ENCODE measurements around the gene CLIP2. TPM values are rescaled to one million over a fixed set of nuclear protein-coding genes. Genes with fewer than 3 reads are reported as not detected.
"Not testable (repeated sequence)": the region's sequence is repeated elsewhere in the genome, so short reads cannot be mapped to it uniquely, and the experiment has no call there.

Gene CLIP2
- total RNA-seq: 24.3 TPM

DNA sequence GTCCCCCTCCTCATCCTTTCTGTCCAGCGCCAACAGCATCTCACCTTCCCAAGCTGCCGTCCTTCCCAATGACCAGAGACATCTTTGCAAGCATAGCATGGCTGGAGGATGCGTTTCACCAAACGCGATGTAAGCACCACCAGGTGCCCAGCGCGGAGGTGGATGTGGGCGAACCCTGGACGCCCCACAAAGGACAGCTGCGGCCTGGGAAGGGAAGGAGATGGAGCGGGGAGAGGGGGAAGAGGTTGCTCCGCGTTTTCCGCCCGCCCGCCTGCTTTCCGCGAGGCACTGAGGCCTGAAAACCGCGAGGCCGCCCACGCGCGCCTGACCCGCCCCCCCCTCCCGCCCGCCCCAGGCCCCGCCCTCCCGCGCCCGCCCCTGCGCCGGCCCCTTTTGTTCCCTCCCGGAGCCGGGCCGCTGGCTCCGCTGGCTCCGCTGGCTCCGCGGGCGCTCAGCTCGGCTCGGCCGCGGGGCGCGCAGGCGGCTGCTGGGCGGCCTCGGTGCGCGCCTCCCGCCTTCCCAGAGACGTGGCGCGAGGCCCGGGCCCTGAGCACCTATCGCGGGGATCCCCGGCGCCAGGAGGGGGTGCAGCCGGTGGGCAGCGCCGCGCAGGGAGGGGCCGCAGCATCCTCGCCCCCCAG lies at the start of gene CLIP2:
CLIP2 (plus strand) TSS at position 390 of the 641 bp plus-strand sequence. CDS start 28,140 bp downstream, outside the sequence.
- Histone ChIP-seq H3K4me1 (peaks cover 44% of the 10 kb centered on the region), H3K27me3 (no peaks in the 10 kb centered on the region), H3K9me3 (no peaks in the 10 kb centered on the region), H3K36me3 (no peaks in the 10 kb centered on the region), H3K4me3 (peak within 1 kb of the TSS; percentile 83 to 92), H3K27ac (peak within 1 kb of the TSS; percentile 89)
- intact Hi-C loops (cut with DNase I): no loop called here
- TF ChIP-seq POLR2A (IDR thresholded peaks at IDR 0.05): peak in 1 of 2 donors; percentile 62
- TF ChIP-seq, protein P1, sequence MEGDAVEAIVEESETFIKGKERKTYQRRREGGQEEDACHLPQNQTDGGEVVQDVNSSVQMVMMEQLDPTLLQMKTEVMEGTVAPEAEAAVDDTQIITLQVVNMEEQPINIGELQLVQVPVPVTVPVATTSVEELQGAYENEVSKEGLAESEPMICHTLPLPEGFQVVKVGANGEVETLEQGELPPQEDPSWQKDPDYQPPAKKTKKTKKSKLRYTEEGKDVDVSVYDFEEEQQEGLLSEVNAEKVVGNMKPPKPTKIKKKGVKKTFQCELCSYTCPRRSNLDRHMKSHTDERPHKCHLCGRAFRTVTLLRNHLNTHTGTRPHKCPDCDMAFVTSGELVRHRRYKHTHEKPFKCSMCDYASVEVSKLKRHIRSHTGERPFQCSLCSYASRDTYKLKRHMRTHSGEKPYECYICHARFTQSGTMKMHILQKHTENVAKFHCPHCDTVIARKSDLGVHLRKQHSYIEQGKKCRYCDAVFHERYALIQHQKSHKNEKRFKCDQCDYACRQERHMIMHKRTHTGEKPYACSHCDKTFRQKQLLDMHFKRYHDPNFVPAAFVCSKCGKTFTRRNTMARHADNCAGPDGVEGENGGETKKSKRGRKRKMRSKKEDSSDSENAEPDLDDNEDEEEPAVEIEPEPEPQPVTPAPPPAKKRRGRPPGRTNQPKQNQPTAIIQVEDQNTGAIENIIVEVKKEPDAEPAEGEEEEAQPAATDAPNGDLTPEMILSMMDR (IDR thresholded peaks at IDR 0.05): no peak
- DNase-seq (ENCODE audit: extremely low spot score in 2 of 2): no peak

DNA sequence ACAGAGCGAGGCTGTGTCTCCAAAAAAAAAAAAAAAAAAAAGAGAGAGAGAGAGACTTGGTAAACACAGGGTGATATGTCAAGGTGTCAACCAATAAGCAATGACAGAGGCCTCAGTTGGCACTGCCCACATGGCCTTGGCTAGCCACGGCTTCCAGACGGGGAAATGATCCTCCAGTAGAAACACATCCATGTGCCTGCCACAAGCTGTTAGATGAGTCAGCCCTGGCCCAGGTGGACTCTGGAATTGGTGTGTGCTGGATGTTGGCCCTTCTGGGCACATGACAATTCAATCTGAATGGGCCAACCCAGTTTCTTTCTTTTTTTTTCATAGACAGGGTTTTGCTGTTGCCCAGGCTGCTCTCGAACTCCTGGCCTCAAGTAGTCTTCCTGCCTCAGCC lies 48.7 kb upstream of the CLIP2 start:
- Histone ChIP-seq H3K27me3 (no peaks in the 10 kb centered on the region), H3K36me3 (peaks cover 0 to 78% of the 10 kb centered on the region in 2 donors), H3K27ac (no peak overlapping the region), H3K4me1 (peaks cover 6% of the 10 kb centered on the region), H3K4me3 (no peak overlapping the region), H3K9me3 (no peaks in the 10 kb centered on the region)
- no peak for DNase-seq (ENCODE audit: extremely low spot score in 2 of 2)
- intact Hi-C loops (cut with DNase I): no loop called here
- TF ChIP-seq POLR2A (IDR thresholded peaks at IDR 0.05): no peak
- TF ChIP-seq, protein P1 (IDR thresholded peaks at IDR 0.05): no peak
- no peak for TF ChIP-seq POLR2AphosphoS5 (IDR thresholded peaks at IDR 0.05; ENCODE audit: insufficient read depth in 1 of 2, low read depth in 1 of 2)

DNA sequence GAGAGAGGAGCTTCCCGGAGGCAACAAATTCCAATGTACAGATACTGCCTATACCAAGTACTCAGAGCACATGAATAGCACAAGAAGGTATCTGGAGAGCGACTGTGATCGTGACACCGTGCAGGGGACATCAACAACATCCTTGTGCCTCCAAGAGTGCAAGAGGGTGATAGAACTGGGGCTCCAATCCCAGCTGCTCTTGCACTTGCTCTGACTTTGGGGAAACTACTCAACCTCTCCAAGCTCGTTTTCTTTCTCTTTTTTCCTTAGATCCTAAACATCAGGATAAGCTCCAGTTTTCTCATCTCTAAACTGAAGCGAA lies 47.1 kb upstream of the CLIP2 start:
- Histone ChIP-seq H3K36me3 (peaks cover 0 to 66% of the 10 kb centered on the region in 2 donors), H3K4me3 (no peak overlapping the region), H3K4me1 (no peaks in the 10 kb centered on the region), H3K9me3 (no peaks in the 10 kb centered on the region), H3K27ac (no peak overlapping the region), H3K27me3 (no peaks in the 10 kb centered on the region)
- TF ChIP-seq, protein P1 (IDR thresholded peaks at IDR 0.05): no peak
- TF ChIP-seq POLR2AphosphoS5 (IDR thresholded peaks at IDR 0.05; ENCODE audit: insufficient read depth in 1 of 2, low read depth in 1 of 2) (no peak), POLR2A (IDR thresholded peaks at IDR 0.05) (no peak)
- DNase-seq (ENCODE audit: extremely low spot score in 2 of 2): no peak
- intact Hi-C loops (cut with DNase I): no loop called here

DNA sequence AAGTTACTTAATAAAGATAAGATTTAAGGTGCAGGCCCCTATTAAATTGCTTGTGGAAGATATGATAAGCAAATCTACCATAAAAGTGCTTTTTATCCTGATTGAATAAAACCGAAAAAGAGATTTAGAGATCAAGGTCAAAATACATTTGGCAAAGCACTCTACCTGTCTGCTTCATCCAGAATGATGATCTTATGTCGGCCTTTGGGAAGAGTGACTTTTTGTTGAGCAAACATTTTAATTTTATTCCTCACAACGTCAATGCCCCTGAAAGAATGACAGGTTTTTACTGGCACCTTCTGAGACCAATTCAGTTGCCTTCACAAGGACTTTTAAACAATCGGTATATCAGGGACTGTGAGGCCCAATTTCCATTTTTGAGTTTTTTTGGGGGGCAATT lies 42.7 kb upstream of the CLIP2 start:
- H3K27ac ChIP-seq: no peak overlapping the region
- H3K9me3 ChIP-seq: no peaks in the 10 kb centered on the region

DNA sequence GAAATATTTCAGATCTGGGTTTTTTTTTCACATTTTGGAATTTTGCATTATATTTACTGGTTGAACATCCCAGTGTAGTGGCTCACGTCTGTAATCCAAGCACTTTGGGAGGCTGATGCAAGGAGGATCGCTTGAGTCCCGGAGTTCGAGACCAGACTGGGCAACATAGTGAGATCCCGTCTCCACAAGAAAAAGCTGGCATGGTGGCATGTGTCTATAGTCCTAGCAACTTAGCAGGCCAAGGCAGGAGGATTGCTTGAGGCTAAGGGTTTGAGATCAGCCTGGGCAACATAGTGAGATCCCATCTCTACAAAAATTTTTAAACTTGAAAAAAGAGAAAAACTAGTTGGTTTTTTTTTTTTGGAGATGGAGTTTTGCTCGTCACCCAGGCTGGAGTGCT lies 41.1 kb upstream of the CLIP2 start:
- Histone ChIP-seq H3K36me3 (peaks cover 0 to 54% of the 10 kb centered on the region in 2 donors), H3K9me3 (no peaks in the 10 kb centered on the region), H3K27me3 (no peaks in the 10 kb centered on the region), H3K4me3 (no peak overlapping the region), H3K4me1 (peaks cover 6% of the 10 kb centered on the region), H3K27ac (no peak overlapping the region)
- intact Hi-C loops (cut with DNase I): no loop called here
- no peak for DNase-seq (ENCODE audit: extremely low spot score in 2 of 2)
- TF ChIP-seq POLR2A (IDR thresholded peaks at IDR 0.05): no peak
- TF ChIP-seq, protein P1 (IDR thresholded peaks at IDR 0.05): no peak
- no peak for TF ChIP-seq POLR2AphosphoS5 (IDR thresholded peaks at IDR 0.05; ENCODE audit: insufficient read depth in 1 of 2, low read depth in 1 of 2)

More for the DNA sequence above, 42.7 kb upstream of the CLIP2 start:
- no peak overlapping the region for H3K4me3 ChIP-seq
- TF ChIP-seq, protein P1 (IDR thresholded peaks at IDR 0.05): no peak
- TF ChIP-seq POLR2AphosphoS5 (IDR thresholded peaks at IDR 0.05; ENCODE audit: insufficient read depth in 1 of 2, low read depth in 1 of 2): no peak
- no peak for TF ChIP-seq POLR2A (IDR thresholded peaks at IDR 0.05)
- H3K4me1 ChIP-seq: no peaks in the 10 kb centered on the region
- intact Hi-C loops (cut with DNase I): no loop called here
- no peaks in the 10 kb centered on the region for H3K27me3 ChIP-seq
- peaks cover 0 to 67% of the 10 kb centered on the region in 2 donors for H3K36me3 ChIP-seq
- DNase-seq (ENCODE audit: extremely low spot score in 2 of 2): no peak

DNA sequence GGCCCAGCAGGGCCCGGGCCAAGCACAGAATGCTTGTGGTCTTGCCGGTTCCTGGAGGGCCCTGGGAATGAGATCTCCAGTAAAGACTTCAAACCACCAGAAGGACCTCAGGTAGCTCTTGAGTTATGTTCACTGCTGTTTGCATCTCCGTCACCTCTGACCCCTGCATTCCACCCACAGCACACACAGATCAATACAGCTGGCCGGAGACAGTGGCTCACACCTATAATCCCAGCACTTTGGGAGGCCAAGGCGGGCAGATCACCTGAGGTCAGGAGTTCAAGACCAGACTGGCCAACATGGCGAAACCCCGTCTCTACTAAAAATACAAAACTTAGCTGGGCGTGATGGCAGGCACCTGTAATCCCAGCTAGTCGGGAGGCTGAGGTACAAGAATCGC lies 40.1 kb upstream of the CLIP2 start:
- H3K4me1 ChIP-seq: peaks cover 15% of the 10 kb centered on the region
- DNase-seq (ENCODE audit: extremely low spot score in 2 of 2); H3K4me3 ChIP-seq; H3K27me3 ChIP-seq; H3K9me3 ChIP-seq; H3K27ac ChIP-seq; intact Hi-C loops (cut with DNase I): not testable (repeated sequence)
- H3K36me3 ChIP-seq: peaks cover 0 to 45% of the 10 kb centered on the region in 2 donors

All from vagina (tissue), 2 donors.